SU-DHL-6 (cell line): ENCODE measurements around the gene JAML.

ENCODE experiments used
- H2AFZ ChIP-seq: fragments of 200-600 bp; sonication (generic); 2 replicates; pipeline ENCODE4 v1.6.1; 2014; ENCODE audit warnings: low read depth, mild to moderate bottlenecking, moderate library complexity, mixed read lengths, antibody characterized with exemption, low read length; ENCODE audit not compliant: severe bottlenecking
- H3F3A ChIP-seq: fragments of 200-600 bp; shearing (Covaris generic); 2 replicates; pipeline ENCODE4 v1.6.0; 2016; ENCODE audit warnings: antibody characterized with exemption, mild to moderate bottlenecking; ENCODE audit not compliant: insufficient read depth
- H3K27ac ChIP-seq: fragments of 200-600 bp; sonication (generic); 2 replicates; pipeline ENCODE4 v1.5.1; 2016; ENCODE audit warnings: low read depth, mild to moderate bottlenecking, low read length, moderate library complexity, mixed read lengths
- H3K27me3 ChIP-seq: fragments of 200-600 bp; sonication (generic), shearing (Covaris generic); 2 replicates; pipeline ENCODE4 v1.6.0; 2014; ENCODE audit warnings: mild to moderate bottlenecking, low read length
- H3K36me3 ChIP-seq: fragments of 200-600 bp; sonication (generic); 2 replicates; pipeline ENCODE4 v1.6.1; 2014; ENCODE audit warnings: mild to moderate bottlenecking, low read length, mixed read lengths
- H3K4me2 ChIP-seq: fragments of 300-600, 200-600 bp; shearing (Covaris generic), sonication (generic); 2 replicates; pipeline ENCODE4 v1.6.0; 2014; ENCODE audit warnings: low read length, low read depth, mild to moderate bottlenecking; ENCODE audit not compliant: poor library complexity, severe bottlenecking
- H3K4me3 ChIP-seq: fragments of 200-600 bp; sonication (generic); 2 replicates; pipeline ENCODE4 v1.5.1; 2014; ENCODE audit warnings: antibody characterized with exemption, low read length, mild to moderate bottlenecking, mixed read lengths; ENCODE audit not compliant: insufficient read depth, poor library complexity, severe bottlenecking
- H3K79me2 ChIP-seq: fragments of 200-600 bp; sonication (generic); 2 replicates; pipeline ENCODE4 v1.6.1; 2014; ENCODE audit warnings: mild to moderate bottlenecking, low read length, moderate library complexity; ENCODE audit not compliant: insufficient read depth
- H3K9ac ChIP-seq: fragments of 200-600 bp; sonication (generic); 2 replicates; pipeline ENCODE4 v1.7.0; 2014; ENCODE audit warnings: mild to moderate bottlenecking, low read length
- H3K9me2 ChIP-seq: fragments of 200-600 bp; sonication (generic); replicated peaks from 2 replicates; pipeline ENCODE4 v1.6.1; 2014; ENCODE audit warnings: low read length; ENCODE audit not compliant: insufficient read depth
- H3K9me3 ChIP-seq: fragments of 200-600 bp; sonication (generic); 2 replicates; pipeline ENCODE4 v1.6.1; 2014; ENCODE audit warnings: low read length, mixed read lengths; ENCODE audit not compliant: insufficient read depth
- H4K20me1 ChIP-seq: fragments of 200-600 bp; sonication (generic); 2 replicates; pipeline ENCODE4 v1.6.1; 2014; ENCODE audit warnings: low read depth, mild to moderate bottlenecking, antibody characterized with exemption, low read length, moderate library complexity, mixed read lengths
- EZH2phosphoT487 ChIP-seq: fragments of 200-600 bp; sonication (generic), shearing (Covaris generic); conservative IDR thresholded peaks from 2 replicates; pipeline ENCODE4 v1.6.1; 2018; ENCODE audit warnings: mild to moderate bottlenecking, antibody characterized with exemption, low read length, moderate library complexity, mixed read lengths
- TF ChIP-seq, protein P1 (sequence below): fragments of 200-600 bp; sonication (generic); IDR thresholded peaks from one replicate; pipeline ENCODE4 v1.5.1; 2017; ENCODE audit warnings: antibody characterized with exemption, mild to moderate bottlenecking, low read length, moderate library complexity; ENCODE audit not compliant: insufficient read depth, poor library complexity, severe bottlenecking

Gene JAML

DNA sequence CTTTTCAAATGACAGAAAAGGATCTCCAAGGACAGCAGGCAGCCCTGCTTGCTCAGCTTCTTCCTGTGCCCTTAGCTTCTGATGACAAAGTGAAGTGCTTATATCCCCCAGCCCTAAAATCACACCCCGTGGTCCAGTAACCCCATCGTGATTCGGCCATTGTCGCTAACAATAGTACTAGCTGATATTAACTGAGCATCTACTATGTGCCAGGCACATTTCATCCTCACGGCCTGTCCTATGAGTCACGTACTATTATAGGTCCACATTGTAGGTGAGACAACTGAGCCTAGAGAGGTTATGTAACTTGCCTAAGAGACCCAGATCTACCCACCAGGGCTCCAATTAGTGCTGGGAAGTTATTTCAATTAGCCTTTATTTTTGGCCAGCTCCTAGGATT is 78.3 kb downstream of the JAML start:
- no peak overlapping the region for H3K4me3 ChIP-seq
- H3K27me3 ChIP-seq, result no peaks in the 10 kb centered on the region

DNA sequence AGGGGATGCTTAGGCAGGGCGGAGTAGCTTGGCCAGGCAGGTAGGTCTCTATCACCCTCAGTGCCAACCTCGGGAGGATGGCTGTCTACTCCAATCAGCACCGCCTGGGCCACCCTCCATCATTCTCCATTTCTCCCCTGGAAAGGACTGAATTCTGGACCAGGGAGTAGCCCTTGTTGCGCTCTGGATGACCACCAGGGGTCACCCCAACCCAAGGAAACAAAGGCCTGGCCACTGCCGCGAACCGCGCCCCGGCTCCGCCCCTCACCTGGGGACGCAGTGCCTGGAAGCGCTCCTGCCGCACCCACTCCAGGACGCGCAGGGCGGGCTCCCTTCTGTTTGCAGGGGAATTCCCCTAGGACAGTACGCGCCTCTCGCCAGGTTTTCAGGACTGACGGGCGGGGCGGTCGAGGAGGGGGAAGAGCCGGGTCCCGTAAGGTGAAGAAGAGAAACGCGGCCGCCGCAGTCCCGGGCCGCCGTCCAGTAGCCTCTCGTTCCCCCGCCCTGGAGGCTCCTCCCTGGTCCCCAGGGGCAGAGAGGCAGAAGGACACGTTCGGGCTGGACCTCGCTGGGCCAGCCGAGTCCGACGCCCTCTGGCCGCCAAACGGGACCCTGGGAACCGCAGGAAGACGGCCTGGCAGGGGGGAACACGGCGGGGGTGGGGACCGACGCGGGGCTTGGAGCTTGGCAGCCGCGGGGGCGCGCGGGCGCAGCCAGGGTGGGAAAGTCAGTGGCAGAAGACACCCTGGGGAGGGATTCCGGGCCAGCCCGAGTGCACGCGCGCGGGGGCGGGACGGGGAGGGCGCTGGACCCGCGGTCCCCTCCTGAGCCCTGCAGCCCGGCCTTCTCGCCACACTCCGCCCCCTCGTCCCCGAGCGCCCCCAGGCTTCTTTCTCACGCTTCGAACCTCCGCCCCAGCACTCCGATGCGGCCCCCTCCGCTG is 79.3 kb downstream of the JAML start:
- H3K36me3 ChIP-seq, result no peaks in the 10 kb centered on the region
- peak overlapping the region; percentile 72 for H2AFZ ChIP-seq
- H3K79me2 ChIP-seq, result no peaks in the 10 kb centered on the region
- no peak overlapping the region for H3K27ac ChIP-seq
- H4K20me1 ChIP-seq, result no peaks in the 10 kb centered on the region
- H3K9me2 ChIP-seq, result no peaks in the 10 kb centered on the region
- peak overlapping the region; percentile 19; the same call in 1 of the 2 replicates for H3K9ac ChIP-seq
- no peak for TF ChIP-seq EZH2phosphoT487
- TF ChIP-seq, protein P1, sequence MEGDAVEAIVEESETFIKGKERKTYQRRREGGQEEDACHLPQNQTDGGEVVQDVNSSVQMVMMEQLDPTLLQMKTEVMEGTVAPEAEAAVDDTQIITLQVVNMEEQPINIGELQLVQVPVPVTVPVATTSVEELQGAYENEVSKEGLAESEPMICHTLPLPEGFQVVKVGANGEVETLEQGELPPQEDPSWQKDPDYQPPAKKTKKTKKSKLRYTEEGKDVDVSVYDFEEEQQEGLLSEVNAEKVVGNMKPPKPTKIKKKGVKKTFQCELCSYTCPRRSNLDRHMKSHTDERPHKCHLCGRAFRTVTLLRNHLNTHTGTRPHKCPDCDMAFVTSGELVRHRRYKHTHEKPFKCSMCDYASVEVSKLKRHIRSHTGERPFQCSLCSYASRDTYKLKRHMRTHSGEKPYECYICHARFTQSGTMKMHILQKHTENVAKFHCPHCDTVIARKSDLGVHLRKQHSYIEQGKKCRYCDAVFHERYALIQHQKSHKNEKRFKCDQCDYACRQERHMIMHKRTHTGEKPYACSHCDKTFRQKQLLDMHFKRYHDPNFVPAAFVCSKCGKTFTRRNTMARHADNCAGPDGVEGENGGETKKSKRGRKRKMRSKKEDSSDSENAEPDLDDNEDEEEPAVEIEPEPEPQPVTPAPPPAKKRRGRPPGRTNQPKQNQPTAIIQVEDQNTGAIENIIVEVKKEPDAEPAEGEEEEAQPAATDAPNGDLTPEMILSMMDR, result peak; percentile 80
- H3K4me2 ChIP-seq, result peak overlapping the region; percentile 59
- H3F3A ChIP-seq, result no peaks in the 10 kb centered on the region
- H3K27me3 ChIP-seq, result no peaks in the 10 kb centered on the region
- no peaks in the 10 kb centered on the region for H3K9me3 ChIP-seq
- peak overlapping the region; percentile 52 for H3K4me3 ChIP-seq

More for the DNA sequence above, 78.3 kb downstream of the JAML start:
- TF ChIP-seq, protein P1, result no peak
- no peak for TF ChIP-seq EZH2phosphoT487
- Histone ChIP-seq H3K79me2 (no peaks in the 10 kb centered on the region), H3K9ac (no peak overlapping the region), H3K9me3 (no peaks in the 10 kb centered on the region), H3K27ac (no peak overlapping the region), H3K4me2 (no peak overlapping the region), H2AFZ (no peak overlapping the region), H3K9me2 (no peaks in the 10 kb centered on the region), H3K36me3 (no peaks in the 10 kb centered on the region), H3F3A (no peaks in the 10 kb centered on the region), H4K20me1 (no peaks in the 10 kb centered on the region)

DNA sequence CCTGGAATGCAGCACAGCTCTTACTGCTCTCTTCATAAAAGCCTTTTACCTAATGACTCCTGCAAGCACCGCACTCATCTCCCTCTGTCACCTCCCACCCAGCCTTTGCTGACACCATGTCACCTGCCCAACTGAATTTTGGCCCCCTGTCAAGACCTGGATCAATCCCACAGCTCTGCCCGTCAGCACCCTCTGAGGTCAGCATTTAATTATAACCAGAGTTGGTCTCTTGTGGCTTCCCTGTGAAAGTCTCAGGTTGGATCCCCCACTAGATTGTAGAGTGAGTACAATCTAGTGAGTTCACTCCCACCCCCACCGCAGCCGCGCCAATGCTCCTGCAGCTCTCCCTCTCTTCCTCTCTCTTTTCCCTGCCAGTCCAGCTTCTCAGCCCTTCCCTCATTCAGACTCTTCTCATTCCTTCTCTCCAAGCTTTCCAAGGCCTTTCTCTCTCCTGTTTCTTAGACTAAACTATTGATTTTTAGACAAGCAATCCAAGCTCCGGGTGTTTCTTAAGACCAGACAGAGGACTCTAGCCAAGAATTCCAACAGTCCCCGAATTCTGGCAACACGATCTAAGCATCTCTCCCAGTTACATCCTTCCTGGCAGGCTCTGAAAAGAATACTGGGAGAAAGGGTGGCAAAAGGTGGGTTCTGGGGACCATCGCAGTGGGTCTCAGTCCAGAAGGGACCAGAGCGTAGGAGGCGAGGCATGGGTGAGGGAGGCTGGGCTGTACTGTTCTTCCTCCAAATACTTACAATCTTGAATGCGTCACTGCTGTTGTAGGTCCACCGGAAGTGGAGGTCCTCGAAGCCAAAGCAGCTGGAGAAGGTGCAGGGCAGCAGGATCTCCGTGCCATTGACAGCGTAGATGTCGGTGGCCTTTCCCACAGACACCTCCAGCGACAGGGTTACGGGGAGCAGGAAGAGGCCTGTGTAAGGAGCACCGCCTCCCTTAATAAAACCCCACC is 80.2 kb downstream of the JAML start:
- no peak overlapping the region for H3K4me2 ChIP-seq
- no peaks in the 10 kb centered on the region for H3F3A ChIP-seq
- H3K27ac ChIP-seq, result no peak overlapping the region
- H3K4me3 ChIP-seq, result no peak overlapping the region
- no peaks in the 10 kb centered on the region for H4K20me1 ChIP-seq
- H2AFZ ChIP-seq, result no peak overlapping the region
- H3K9ac ChIP-seq, result no peak overlapping the region
- H3K9me3 ChIP-seq, result no peaks in the 10 kb centered on the region
- no peaks in the 10 kb centered on the region for H3K27me3 ChIP-seq
- no peak for TF ChIP-seq EZH2phosphoT487
- TF ChIP-seq, protein P1, result no peak
- no peaks in the 10 kb centered on the region for H3K36me3 ChIP-seq
- H3K79me2 ChIP-seq, result no peaks in the 10 kb centered on the region
- H3K9me2 ChIP-seq, result no peaks in the 10 kb centered on the region
